Activated gamma-delta T cell treated with anti-CD3 and anti-CD28 coated beads, Interleukin-2, amount 50 U/mL, for 16 hours (primary cell): ENCODE data around the gene LRIG3.
"Not testable (repeated sequence)": the region's sequence is repeated elsewhere in the genome, so short reads cannot be mapped to it uniquely, and the experiment has no call there.

Experiments used
- DNase-seq: peaks from one replicate; pipeline ENCODE4 v3.0.0-alpha.2; 2020; ENCODE audit warnings: low read depth

The LRIG3 gene

GRCh38 chr12:58920102-58920960 is at the start of gene LRIG3:
Gene LRIG3 (minus strand): TSS chr12:58920504. CDS start chr12:58920235, 269 bp downstream.
- DNase-seq: no peak

GRCh38 chr12:58969237-58969636 is 48.9 kb upstream of the LRIG3 start:
- no peak for DNase-seq

- DNase-seq: no peak
These were observed 47.3 kb upstream of the LRIG3 start for GRCh38 chr12:58967561-58967960.

- no peak for DNase-seq
These were observed 46.6 kb upstream of the LRIG3 start for GRCh38 chr12:58966939-58967338.

GRCh38 chr12:58965568-58965967 is 45.3 kb upstream of the LRIG3 start:
- no peak for DNase-seq

GRCh38 chr12:58963844-58964243 is 43.5 kb upstream of the LRIG3 start:
- no peak for DNase-seq

- no peak for DNase-seq
These were observed 41.6 kb upstream of the LRIG3 start for GRCh38 chr12:58961906-58962305.

- DNase-seq: no peak
These were observed 40.9 kb upstream of the LRIG3 start for GRCh38 chr12:58961166-58961565.

- no peak for DNase-seq
These were observed 39.5 kb upstream of the LRIG3 start for GRCh38 chr12:58959639-58960300.

- no peak for DNase-seq
These were observed 37.0 kb upstream of the LRIG3 start for GRCh38 chr12:58957298-58957697.

GRCh38 chr12:58955849-58956248 is 35.5 kb upstream of the LRIG3 start:
- no peak for DNase-seq

GRCh38 chr12:58954002-58954401 is 33.7 kb upstream of the LRIG3 start:
- DNase-seq: no peak

- DNase-seq: no peak
These were observed 30.4 kb upstream of the LRIG3 start for GRCh38 chr12:58950739-58951100.

- not testable (repeated sequence) for DNase-seq
These were observed 29.8 kb upstream of the LRIG3 start for GRCh38 chr12:58949954-58950738.

GRCh38 chr12:58943079-58943478 is 22.8 kb upstream of the LRIG3 start:
- no peak for DNase-seq

GRCh38 chr12:58942345-58942744 is 22.0 kb upstream of the LRIG3 start:
- DNase-seq: no peak

GRCh38 chr12:58939399-58940100 is 19.2 kb upstream of the LRIG3 start:
- no peak for DNase-seq

GRCh38 chr12:58938440-58938839 is 18.1 kb upstream of the LRIG3 start:
- no peak for DNase-seq

GRCh38 chr12:58934528-58934927 is 14.2 kb upstream of the LRIG3 start:
- DNase-seq: no peak

GRCh38 chr12:58932806-58933681 is 12.7 kb upstream of the LRIG3 start:
- DNase-seq: no peak

- DNase-seq: no peak
These were observed 11.2 kb upstream of the LRIG3 start for GRCh38 chr12:58931518-58931917.
